Gastroesophageal sphincter (tissue), 4 donors: ENCODE results near the gene PTPRN2. TPM values are rescaled to one million over a fixed set of nuclear protein-coding genes. Genes with fewer than 3 reads are reported as not detected.
"Not testable (repeated sequence)": the region's sequence is repeated elsewhere in the genome, so short reads cannot be mapped to it uniquely, and the experiment has no call there.

ENCODE experiments used
- ATAC-seq: fragments of 150-250 bp; one replicate; pipeline ENCODE4 v1.9.1; 2016; ENCODE audit warnings: mild to moderate bottlenecking, moderate library complexity
- H3K27ac ChIP-seq, 4 donors: fragments of 200-600 bp; sonication (generic) in 3 of 4; 1 replicate in 3 of 4; 2 replicates in 1 of 4; pipeline ENCODE4 v1.5.1; 2016 to 2019
- H3K27me3 ChIP-seq: fragments of 200-600 bp; sonication (generic); one replicate; pipeline ENCODE4 v1.5.1; 2019
- H3K36me3 ChIP-seq, 2 donors: fragments of 200-600 bp; sonication (generic); one replicate each; pipeline ENCODE4 v1.5.1; 2019; ENCODE audit warnings: control low read depth in 1 of 2
- H3K4me1 ChIP-seq, 3 donors: fragments of 200-600 bp; sonication (generic); 1 replicate in 2 of 3; 2 replicates in 1 of 3; pipeline ENCODE4 v1.5.1; 2016 to 2019; ENCODE audit warnings: control low read depth in 2 of 3
- H3K4me3 ChIP-seq, 2 donors: fragments of 200-600 bp; sonication (generic); one replicate each; pipeline ENCODE4 v1.5.1; 2019; ENCODE audit warnings: mild to moderate bottlenecking in 1 of 2, moderate library complexity in 1 of 2
- H3K9me3 ChIP-seq, 3 donors: fragments of 200-600 bp; sonication (generic); one replicate each; pipeline ENCODE4 v1.5.1; 2017 to 2019; ENCODE audit warnings: control low read depth in 2 of 3
- EP300 ChIP-seq: sonication (generic); formaldehyde crosslinking; IDR thresholded peaks from one replicate; pipeline ENCODE4 v1.6.1; 2017; ENCODE audit warnings: antibody characterized with exemption, mild to moderate bottlenecking
- POLR2A ChIP-seq, 2 donors: fragments of 450-650 bp; IDR thresholded peaks; one replicate each; pipeline ENCODE4 v1.6.1; 2017; ENCODE audit warnings: antibody characterized with exemption in 2 of 2, mild to moderate bottlenecking in 2 of 2, moderate library complexity in 1 of 2
- POLR2AphosphoS5 ChIP-seq: sonication (generic); formaldehyde crosslinking; IDR thresholded peaks from one replicate; pipeline ENCODE4 v1.6.1; 2017; ENCODE audit warnings: antibody characterized with exemption
- WGBS, 2 donors: methylation state at CpG; one replicate each; pipeline ENCODE4 v1.1.5; 2018; ENCODE audit warnings: low coverage in 1 of 2; 5-methylcytosine and 5-hydroxymethylcytosine counted together
- total RNA-seq, 4 donors: library from RNA; depleted of rRNA; stranded (reverse); fragments of >200 nt; gene quantifications; one replicate each; pipeline ENCODE4 v1.1.0, GENCODE V29; 2016
- TF ChIP-seq, protein P1 (sequence below), 4 experiments: fragments of 200-600 bp in 2 of 4; fragments of 450-650 bp in 2 of 4; sonication (generic) in 1 of 4; IDR thresholded peaks; one replicate each; pipeline ENCODE4 v1.5.1; 2017 to 2019; ENCODE audit warnings: antibody characterized with exemption in 4 of 4, mild to moderate bottlenecking in 2 of 4, moderate library complexity in 2 of 4

The PTPRN2 gene
- total RNA-seq, 4 donors from 2014 or later = 1.7 to 4.7 (median 3.3) TPM

DNA sequence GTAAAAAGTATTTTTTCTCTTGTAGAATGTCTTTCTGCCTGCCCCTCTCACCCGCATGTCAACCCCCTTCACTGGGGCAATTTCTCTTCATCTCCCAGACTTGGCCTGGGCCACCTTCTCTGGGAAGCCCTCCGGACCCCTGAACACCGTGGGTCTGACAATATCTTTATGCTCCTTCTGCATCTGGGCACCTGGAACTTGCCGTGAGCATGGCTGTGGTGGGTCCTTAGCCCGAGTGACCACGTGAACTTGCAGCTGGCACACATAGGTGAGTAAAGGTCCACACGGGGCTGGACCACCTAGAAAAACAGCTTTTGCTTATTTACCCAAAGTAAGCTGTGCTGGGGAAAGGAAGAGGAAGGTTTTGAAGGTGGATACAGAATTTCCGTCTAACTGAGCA is 650.6 kb downstream of the PTPRN2 start:
- no peak for ATAC-seq
- no peaks in the 10 kb centered on the region for H3K9me3 ChIP-seq
- WGBS, 2 donors = 76 to 86% methylated on average over 2 to 3 of the region's 8 CpGs
- peaks cover 9% of the 10 kb centered on the region for H3K27me3 ChIP-seq
- H3K4me1 ChIP-seq = no peaks in the 10 kb centered on the region
- H3K36me3 ChIP-seq = no peaks in the 10 kb centered on the region
- H3K4me3 ChIP-seq = no peak overlapping the region
- TF ChIP-seq POLR2A (IDR thresholded peaks at IDR 0.05) = no peak
- TF ChIP-seq, protein P1, sequence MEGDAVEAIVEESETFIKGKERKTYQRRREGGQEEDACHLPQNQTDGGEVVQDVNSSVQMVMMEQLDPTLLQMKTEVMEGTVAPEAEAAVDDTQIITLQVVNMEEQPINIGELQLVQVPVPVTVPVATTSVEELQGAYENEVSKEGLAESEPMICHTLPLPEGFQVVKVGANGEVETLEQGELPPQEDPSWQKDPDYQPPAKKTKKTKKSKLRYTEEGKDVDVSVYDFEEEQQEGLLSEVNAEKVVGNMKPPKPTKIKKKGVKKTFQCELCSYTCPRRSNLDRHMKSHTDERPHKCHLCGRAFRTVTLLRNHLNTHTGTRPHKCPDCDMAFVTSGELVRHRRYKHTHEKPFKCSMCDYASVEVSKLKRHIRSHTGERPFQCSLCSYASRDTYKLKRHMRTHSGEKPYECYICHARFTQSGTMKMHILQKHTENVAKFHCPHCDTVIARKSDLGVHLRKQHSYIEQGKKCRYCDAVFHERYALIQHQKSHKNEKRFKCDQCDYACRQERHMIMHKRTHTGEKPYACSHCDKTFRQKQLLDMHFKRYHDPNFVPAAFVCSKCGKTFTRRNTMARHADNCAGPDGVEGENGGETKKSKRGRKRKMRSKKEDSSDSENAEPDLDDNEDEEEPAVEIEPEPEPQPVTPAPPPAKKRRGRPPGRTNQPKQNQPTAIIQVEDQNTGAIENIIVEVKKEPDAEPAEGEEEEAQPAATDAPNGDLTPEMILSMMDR (IDR thresholded peaks at IDR 0.05) = no peak
- TF ChIP-seq POLR2AphosphoS5 = no peak
- no peak for TF ChIP-seq EP300
- H3K27ac ChIP-seq = no peak overlapping the region

DNA sequence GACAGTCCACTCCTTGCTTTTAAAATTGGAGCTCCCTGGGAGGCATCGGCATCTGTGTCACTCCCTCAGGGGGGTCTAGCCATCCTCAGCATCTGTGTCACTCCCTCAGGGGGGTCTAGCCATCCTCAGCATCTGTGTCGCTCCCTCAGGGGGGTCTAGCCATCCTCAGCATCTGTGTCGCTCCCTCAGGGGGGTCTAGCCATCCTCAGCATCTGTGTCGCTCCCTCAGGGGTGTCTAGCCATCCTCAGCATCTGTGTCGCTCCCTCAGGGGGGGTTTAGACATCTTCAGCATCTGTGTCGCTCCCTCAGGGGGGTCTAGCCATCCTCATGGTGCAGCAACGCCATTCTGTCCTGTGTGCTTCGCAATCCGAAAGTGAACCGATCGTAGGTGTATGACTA is 651.9 kb downstream of the PTPRN2 start:
- not testable (repeated sequence) for H3K27ac ChIP-seq, H3K4me1 ChIP-seq, H3K4me3 ChIP-seq, H3K9me3 ChIP-seq, H3K27me3 ChIP-seq, H3K36me3 ChIP-seq, ATAC-seq
- WGBS, 2 donors = 97% methylated on average over 5 of the region's 11 CpGs; no CpG with 5 or more reads in 1 of the 2 donors

DNA sequence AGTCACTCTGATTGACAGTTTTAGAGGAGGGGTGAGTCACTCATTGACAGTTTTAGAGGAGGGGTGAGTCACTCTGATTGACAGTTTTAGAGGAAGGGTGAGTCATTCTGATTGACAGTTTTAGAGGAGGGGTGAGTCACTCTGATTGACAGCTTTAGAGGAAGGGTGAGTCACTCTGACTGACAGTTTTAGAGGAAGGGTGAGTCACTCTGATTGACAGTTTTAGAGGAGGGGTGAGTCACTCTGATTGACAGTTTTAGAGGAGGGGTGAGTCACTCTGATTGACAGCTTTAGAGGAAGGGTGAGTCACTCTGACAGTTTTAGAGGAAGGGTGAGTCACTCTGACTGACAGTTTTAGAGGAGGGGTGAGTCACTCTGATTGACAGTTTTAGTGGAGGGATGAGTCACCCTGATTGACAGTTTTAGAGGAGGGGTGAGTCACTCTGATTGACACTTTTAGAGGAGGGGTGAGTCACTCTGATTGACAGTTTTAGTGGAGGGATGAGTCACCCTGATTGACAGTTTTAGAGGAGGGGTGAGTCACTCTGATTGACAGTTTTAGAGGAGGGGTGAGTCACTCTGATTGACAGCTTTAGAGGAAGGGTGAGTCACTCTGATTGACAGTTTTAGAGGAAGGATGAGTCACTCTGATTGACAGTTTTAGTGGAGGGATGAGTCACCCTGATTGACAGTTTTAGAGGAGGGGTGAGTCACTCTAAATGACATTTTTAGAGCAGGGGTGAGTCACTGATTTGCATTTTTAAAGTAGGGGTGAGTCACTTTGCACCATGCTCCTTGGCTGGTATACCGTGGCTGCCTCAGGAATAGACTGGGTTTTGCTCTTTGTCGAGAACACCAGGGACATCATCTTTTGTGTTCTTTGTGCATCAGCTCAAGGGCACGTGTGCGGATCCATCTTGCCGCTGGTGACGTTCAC is 654.1 kb downstream of the PTPRN2 start:
- not testable (repeated sequence) for H3K36me3 ChIP-seq, H3K4me3 ChIP-seq, H3K9me3 ChIP-seq, H3K27ac ChIP-seq, ATAC-seq, H3K4me1 ChIP-seq
- 80% methylated on average over 6 of the region's 6 CpGs; no CpG with 5 or more reads in 1 of the 2 donors for WGBS, 2 donors
- H3K27me3 ChIP-seq = peaks cover 30% of the 10 kb centered on the region

DNA sequence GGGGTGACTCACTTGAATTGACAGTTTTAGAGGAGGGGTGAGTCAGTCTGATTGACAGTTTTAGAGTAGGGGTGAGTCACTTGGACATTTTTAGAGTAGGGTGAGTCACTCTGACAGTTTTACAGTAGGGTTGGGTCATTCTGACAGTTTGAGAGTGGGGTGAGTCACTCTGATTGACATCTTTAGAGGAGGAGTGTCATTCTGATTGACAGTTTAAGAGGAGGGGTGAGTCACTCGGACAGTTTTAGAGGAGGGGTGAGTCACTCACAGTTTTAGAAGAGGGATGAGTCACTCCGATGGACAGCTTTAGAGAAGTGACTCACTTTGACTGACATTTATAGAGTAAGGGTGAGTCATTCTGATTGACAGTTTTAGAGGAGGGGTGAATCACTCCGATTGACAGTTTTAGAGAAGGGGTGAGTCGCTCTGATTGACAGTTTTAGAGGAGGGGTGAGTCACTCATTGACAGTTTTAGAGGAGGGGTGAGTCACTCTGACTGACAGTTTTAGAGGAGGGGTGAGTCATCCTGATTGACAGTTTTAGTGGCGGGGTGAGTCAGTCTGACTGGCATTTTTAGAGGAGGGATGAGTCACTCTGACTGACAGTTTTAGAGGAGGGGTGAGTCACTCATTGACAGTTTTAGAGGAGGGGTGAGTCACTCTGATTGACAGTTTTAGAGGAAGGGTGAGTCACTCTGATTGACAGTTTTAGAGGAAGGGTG is 655.0 kb downstream of the PTPRN2 start:
- Histone ChIP-seq H3K4me1 (no peaks in the 10 kb centered on the region), H3K27ac (no peak overlapping the region), H3K36me3 (no peaks in the 10 kb centered on the region), H3K27me3 (peaks cover 37% of the 10 kb centered on the region), H3K9me3 (no peaks in the 10 kb centered on the region), H3K4me3 (no peak overlapping the region)
- ATAC-seq = no peak
- WGBS, 2 donors = 79 to 85% methylated on average over 4 to 5 of the region's 5 CpGs
- TF ChIP-seq POLR2AphosphoS5 (no peak), POLR2A (IDR thresholded peaks at IDR 0.05) (no peak), EP300 (no peak)
- TF ChIP-seq, protein P1 (IDR thresholded peaks at IDR 0.05) = no peak

DNA sequence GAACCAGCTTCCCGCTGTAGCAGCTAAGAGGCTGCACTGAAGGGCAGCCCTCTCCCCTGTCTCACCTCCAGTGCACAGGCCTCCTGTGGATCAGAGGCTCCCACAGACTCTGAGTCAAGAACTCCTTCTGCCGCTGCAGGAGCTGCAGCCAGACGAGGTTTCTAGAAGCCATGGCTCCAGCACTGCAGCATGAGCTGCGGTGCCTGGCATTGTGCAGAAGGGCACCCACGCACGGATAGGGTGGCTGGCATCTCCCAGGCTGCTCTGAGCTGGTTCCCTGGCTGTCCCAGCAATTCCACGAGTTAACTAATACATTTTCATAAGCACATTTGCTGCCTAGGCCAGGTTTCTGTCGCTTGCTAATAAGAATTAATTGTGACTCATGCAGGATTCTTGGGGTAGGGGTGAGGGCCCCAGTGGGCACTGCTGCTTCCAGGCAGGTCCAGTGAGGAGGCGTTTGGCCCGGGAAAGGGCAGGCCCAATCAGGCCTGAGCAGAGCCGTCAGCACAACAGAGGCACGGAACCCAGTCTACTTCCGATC is 656.6 kb downstream of the PTPRN2 start:
- TF ChIP-seq POLR2AphosphoS5 (no peak), EP300 (no peak), POLR2A (IDR thresholded peaks at IDR 0.05) (no peak)
- TF ChIP-seq, protein P1 (IDR thresholded peaks at IDR 0.05) = no peak
- no peaks in the 10 kb centered on the region for H3K4me1 ChIP-seq
- no peak overlapping the region for H3K27ac ChIP-seq
- no peak for ATAC-seq
- H3K9me3 ChIP-seq = no peaks in the 10 kb centered on the region
- no peak overlapping the region for H3K4me3 ChIP-seq
- 70% methylated on average over 7 of the region's 13 CpGs; no CpG with 5 or more reads in 1 of the 2 donors for WGBS, 2 donors
- peaks cover 31% of the 10 kb centered on the region for H3K27me3 ChIP-seq
- H3K36me3 ChIP-seq = no peaks in the 10 kb centered on the region
